K562 (cell line): ENCODE data around the gene UTS2R. TPM values are rescaled to one million over a fixed set of nuclear protein-coding genes. Genes with fewer than 3 reads are reported as not detected.

ENCODE experiments used
- ATF1 ChIP-seq, 2 experiments: fragments of 450-650 bp in 1 of 2; IDR thresholded peaks; 2 replicates each; pipeline ENCODE4 v1.6.1; 2016; ENCODE audit warnings: missing compliant biosample characterization in 1 of 2, missing genetic modification characterization in 1 of 2
- ATF7 ChIP-seq: fragments of 450-650 bp; IDR thresholded peaks from 2 replicates; pipeline ENCODE4 v1.7.1; 2014; ENCODE audit warnings: mild to moderate bottlenecking, moderate library complexity
- BRCA1 ChIP-seq, 2 experiments: fragments of 450-650 bp in 1 of 2; sonication (generic) in 1 of 2; formaldehyde crosslinking in 1 of 2; IDR thresholded peaks; 2 replicates each; pipeline versions ENCODE4 v1.5.0 to v1.6.1; 2017 to 2020; ENCODE audit warnings: mild to moderate bottlenecking in 1 of 2, missing genetic modification reagents in 1 of 2
- CC2D1A ChIP-seq: fragments of 450-650 bp; IDR thresholded peaks from 2 replicates; pipeline ENCODE4 v1.6.1; 2017; ENCODE audit warnings: mild to moderate bottlenecking
- E2F6 ChIP-seq, 2 experiments: IDR thresholded peaks; 2 replicates each; pipeline ENCODE4 v1.6.1; 2011; ENCODE audit warnings: borderline replicate concordance in 1 of 2, control low read depth in 1 of 2, low read depth in 1 of 2, low read length in 1 of 2, mild to moderate bottlenecking in 1 of 2, mixed read lengths in 1 of 2, moderate library complexity in 1 of 2; ENCODE audit not compliant: insufficient read depth in 1 of 2, insufficient read length in 1 of 2, poor library complexity in 1 of 2, severe bottlenecking in 1 of 2; ENCODE audit errors: extremely low read depth in 1 of 2
- E4F1 ChIP-seq: fragments of 250-450 bp; sonication (Bioruptor Pico); IDR thresholded peaks from 2 replicates; pipeline ENCODE4 v1.5.0; 2021; ENCODE audit warnings: mild to moderate bottlenecking, borderline replicate concordance
- ETS1 ChIP-seq: conservative IDR thresholded peaks from 2 replicates; pipeline ENCODE4 v1.6.1; 2011; ENCODE audit warnings: low read depth, mild to moderate bottlenecking, low read length; ENCODE audit not compliant: control insufficient read depth
- FOXP1 ChIP-seq: sonication (generic); formaldehyde crosslinking; IDR thresholded peaks from 2 replicates; pipeline ENCODE4 v1.8.0; 2022; ENCODE audit warnings: mild to moderate bottlenecking, missing genetic modification reagents
- GABPB2 ChIP-seq: fragments of 250-450 bp; sonication (Bioruptor Pico); conservative IDR thresholded peaks from 2 replicates; pipeline ENCODE4 v1.5.1; 2021; ENCODE audit warnings: mild to moderate bottlenecking
- RB1 ChIP-seq: fragments of 450-650 bp; IDR thresholded peaks from 2 replicates; pipeline ENCODE4 v1.6.1; 2017; ENCODE audit warnings: low read depth, mild to moderate bottlenecking
- RFX5 ChIP-seq: IDR thresholded peaks from 2 replicates; pipeline ENCODE4 v1.6.1; 2011; ENCODE audit warnings: low read depth, mild to moderate bottlenecking, improper control_type of control experiment, low read length
- SRSF9 ChIP-seq: fragments of 200-400 bp; formaldehyde crosslinking; IDR thresholded peaks from 2 replicates; pipeline ENCODE4 v1.6.1; 2017; ENCODE audit warnings: low read depth, low read length, borderline replicate concordance
- STAG1 ChIP-seq: sonication (generic); formaldehyde crosslinking; IDR thresholded peaks from 2 replicates; pipeline ENCODE4 v1.5.0; 2020; ENCODE audit warnings: missing genetic modification reagents, borderline replicate concordance
- ZBTB33 ChIP-seq: sonication (generic); formaldehyde crosslinking; IDR thresholded peaks from 2 replicates; pipeline ENCODE4 v1.8.1; 2023; ENCODE audit warnings: mild to moderate bottlenecking, missing genetic modification reagents
- ZBTB9 ChIP-seq: fragments of 450-650 bp; formaldehyde crosslinking; IDR thresholded peaks from 2 replicates; pipeline ENCODE4 v1.4.0; 2020; ENCODE audit warnings: mild to moderate bottlenecking, moderate library complexity
- ZFX ChIP-seq: sonication (generic); formaldehyde crosslinking; IDR thresholded peaks from 2 replicates; pipeline ENCODE4 v1.8.0; 2022; ENCODE audit warnings: mild to moderate bottlenecking, missing genetic modification reagents, moderate library complexity
- ZNF282 ChIP-seq: sonication (generic); formaldehyde crosslinking; IDR thresholded peaks from 2 replicates; pipeline ENCODE4 v1.8.1; 2023; ENCODE audit warnings: missing genetic modification reagents
- polyA plus RNA-seq, 8 experiments: library from polyadenylated mRNA; depleted of rRNA in 4 of 8; stranded (reverse) in 5 of 8; unstranded in 3 of 8; fragments of >200 nt; fragmentation: Nextera tagmentation in 2 of 8; fragmentation: Illumina TruSeq in 1 of 8; extraction: Ambion mirVana in 2 of 8; extraction: Trizol in 1 of 8; gene quantifications; 2 replicates each; pipeline versions ENCODE4 v1.2.1 to v1.2.3, GENCODE V29; 2011 to 2014; ENCODE audit warnings: inconsistent platforms in 1 of 8, missing spikeins in 1 of 8
- total RNA-seq, 7 experiments: library from RNA; depleted of rRNA in 6 of 7; stranded (reverse); fragments of >200 nt in 6 of 7; fragmentation: Illumina TruSeq in 2 of 7; extraction: Trizol in 2 of 7; gene quantifications; 2 replicates each; pipeline versions ENCODE4 v1.2.1 to v1.2.3, GENCODE V29; 2011 to 2021; ENCODE audit warnings: low replicate concordance in 1 of 7

UTS2R gene
- total and polyA plus RNA-seq, 9 of the 15 experiments (the other 6 are each of a cell fraction or from before 2014, with no cell fraction given): 0.22 TPM; not detected in 8

- peak in 1 of 2 experiments; percentile 27 for TF ChIP-seq E2F6 (IDR thresholded peaks at IDR 0.05; ENCODE audit: borderline replicate concordance in 1 of 2, extremely low read depth in 1 of 2, insufficient read depth in 1 of 2, insufficient read length in 1 of 2, low read depth in 1 of 2, low read length in 1 of 2, poor library complexity in 1 of 2, severe bottlenecking in 1 of 2)
- TF ChIP-seq SRSF9: no peak
- TF ChIP-seq ZBTB9: no peak
- TF ChIP-seq ETS1: no peak
- TF ChIP-seq ZBTB33 (CRISPR knock-in tag): peak; percentile 87
- TF ChIP-seq ATF7: peak; percentile 18; the same call in 1 of the 2 replicates
- TF ChIP-seq CC2D1A: peak; percentile 50
- TF ChIP-seq RFX5: peak; percentile 90
- no peak for TF ChIP-seq BRCA1 (IDR thresholded peaks at IDR 0.05)
- TF ChIP-seq BRCA1 (CRISPR knock-in tag; IDR thresholded peaks at IDR 0.05): peak; percentile 64; the same call in 1 of the 2 replicates
- TF ChIP-seq E4F1 (CRISPR knock-in tag): no peak
- TF ChIP-seq FOXP1 (CRISPR knock-in tag): peak; percentile 28; the same call in 1 of the 2 replicates
- TF ChIP-seq STAG1 (CRISPR knock-in tag): peak; percentile 91; the same call in 1 of the 2 replicates
- TF ChIP-seq GABPB2: no peak
- TF ChIP-seq ZFX (CRISPR knock-in tag): 0 out of 2 replicates have a peak, but pooled peaks have one; percentile 25
- 0 out of 2 replicates have a peak, but pooled peaks have one; percentile 22 for TF ChIP-seq ZNF282 (CRISPR knock-in tag)
- no peak for TF ChIP-seq ATF1 (CRISPR knock-in tag; IDR thresholded peaks at IDR 0.05)
- TF ChIP-seq ATF1 (tag; IDR thresholded peaks at IDR 0.05): peak; percentile 19; the same call in 1 of the 2 replicates
- TF ChIP-seq RB1: peak; percentile 90
Observed at GRCh38 chr17:82351713-82352488, 19.7 kb upstream of the UTS2R start (continued).
